PC-3 (cell line): ENCODE measurements around the gene MMD. TPM values are rescaled to one million over a fixed set of nuclear protein-coding genes. Genes with fewer than 3 reads are reported as not detected.

Source experiments
- ATAC-seq: fragments of 200-7000 bp; cut with Tn5 transposase; 2 replicates; pipeline ENCODE4 v1.9.1; 2020; ENCODE audit warnings: mild to moderate bottlenecking, moderate library complexity
- BruUV-seq: library from RNA; stranded (reverse); fragments of 400-500 nt; replicated peaks from 2 replicates; lab custom pipeline; 2021; lab: Mats Ljungman, UMichigan
- CTCF ChIA-PET: fragments of 300-600 bp; sonication (Branson Sonifier 250); formaldehyde crosslinking; loops from one replicate; lab custom pipeline; 2022; ENCODE audit warnings: antibody characterized with exemption; lab: Charles Lee
- POLR2A ChIA-PET: fragments of 300-600 bp; sonication (Branson Sonifier 250); formaldehyde crosslinking; loops from one replicate; lab custom pipeline; 2022; ENCODE audit warnings: antibody characterized with exemption; ENCODE audit not compliant: unreplicated experiment; lab: Charles Lee
- DNase-seq: peaks from one replicate; pipeline ENCODE4 v3.0.0-alpha.2; 2015
- H2AFZ ChIP-seq: fragments of 300-600 bp; sonication (generic); 2 replicates; pipeline ENCODE4 v1.6.0; 2016; ENCODE audit warnings: antibody characterized with exemption, low read length
- H3F3A ChIP-seq: fragments of 300-600 bp; sonication (generic); one replicate; pipeline ENCODE4 v1.6.0; 2017; ENCODE audit warnings: antibody characterized with exemption, low read length, control low read depth, mild to moderate bottlenecking; ENCODE audit not compliant: unreplicated experiment
- H3K27ac ChIP-seq: fragments of 300-600 bp; sonication (generic); 2 replicates; pipeline ENCODE4 v1.5.1; 2016; ENCODE audit warnings: mild to moderate bottlenecking, low read length
- H3K27me3 ChIP-seq: fragments of 300-600 bp; sonication (generic); 2 replicates; pipeline ENCODE4 v1.6.1; 2016; ENCODE audit warnings: low read length, mixed read lengths
- H3K36me3 ChIP-seq: fragments of 300-600 bp; sonication (generic); 2 replicates; pipeline ENCODE4 v1.6.1; 2016; ENCODE audit warnings: low read depth, mixed run types, low read length, mixed read lengths
- H3K4me1 ChIP-seq: fragments of 300-600 bp; sonication (generic); 2 replicates; pipeline ENCODE4 v1.5.1; 2016; ENCODE audit warnings: low read length; ENCODE audit not compliant: insufficient read depth
- H3K4me2 ChIP-seq: fragments of 300-600 bp; sonication (generic); 2 replicates; pipeline ENCODE4 v1.6.0; 2016; ENCODE audit warnings: low read length
- H3K4me3 ChIP-seq: fragments of 300-600 bp; sonication (generic); 2 replicates; pipeline ENCODE4 v1.5.1; 2016; ENCODE audit warnings: mild to moderate bottlenecking, low read length, mixed read lengths
- H3K79me2 ChIP-seq: fragments of 300-600 bp; sonication (generic); 2 replicates; pipeline ENCODE4 v1.6.1; 2017; ENCODE audit warnings: low read length, mixed read lengths
- H3K9ac ChIP-seq: fragments of 300-600 bp; sonication (generic); 2 replicates; pipeline ENCODE4 v1.6.0; 2016; ENCODE audit warnings: mild to moderate bottlenecking, low read length
- H3K9me2 ChIP-seq: fragments of 300-600 bp; sonication (generic); replicated peaks from 2 replicates; pipeline ENCODE4 v1.6.1; 2016; ENCODE audit warnings: mixed run types, low read length, mixed read lengths
- H3K9me3 ChIP-seq: fragments of 300-600 bp; sonication (generic); 2 replicates; pipeline ENCODE4 v1.6.1; 2016; ENCODE audit warnings: low read length, mixed read lengths
- H4K20me1 ChIP-seq: fragments of 300-600 bp; sonication (generic); 2 replicates; pipeline ENCODE4 v1.6.1; 2016; ENCODE audit warnings: low read length, mixed read lengths
- EZH2 ChIP-seq: fragments of 300-600 bp; sonication (generic); IDR thresholded peaks from one replicate; pipeline ENCODE4 v1.6.1; 2017; ENCODE audit warnings: antibody characterized with exemption, mild to moderate bottlenecking, low read length; ENCODE audit not compliant: unreplicated experiment
- EZH2phosphoT487 ChIP-seq: fragments of 300-600 bp; sonication (generic); IDR thresholded peaks from 2 replicates; pipeline ENCODE4 v1.6.1; 2018; ENCODE audit warnings: mild to moderate bottlenecking, antibody characterized with exemption, low read length, borderline replicate concordance
- intact Hi-C: fragments of 100-400 bp; cut with micrococcal nuclease; formaldehyde crosslinking; loops from 2 replicates; pipeline ENCODE4 v1.9.0; 2023
- total RNA-seq: library from RNA; depleted of rRNA; stranded (reverse); fragments of >200 nt; gene quantifications from 2 replicates; pipeline ENCODE4 v1.2.3, GENCODE V29; 2014
- TF ChIP-seq, protein P1 (sequence below): fragments of 300-600 bp; sonication (generic); conservative IDR thresholded peaks from 2 replicates; pipeline ENCODE4 v1.5.1; 2017; ENCODE audit warnings: antibody characterized with exemption, low read depth, mild to moderate bottlenecking, low read length

MMD gene
- total RNA-seq, 1 experiment from 2014 or later = 24.1 TPM

- DNase-seq = peak; percentile 45
- no peaks in the 10 kb centered on the region for H3K9me3 ChIP-seq
- H3K4me1 ChIP-seq = peaks cover 44% of the 10 kb centered on the region
- CTCF ChIA-PET = interaction anchor here (0.6 kb wide), 1 partner anchor 27 kb away, joined by 3 read pairs; no protein-coding TSS in a partner anchor
- TF ChIP-seq EZH2phosphoT487 = no peak
- TF ChIP-seq, protein P1, sequence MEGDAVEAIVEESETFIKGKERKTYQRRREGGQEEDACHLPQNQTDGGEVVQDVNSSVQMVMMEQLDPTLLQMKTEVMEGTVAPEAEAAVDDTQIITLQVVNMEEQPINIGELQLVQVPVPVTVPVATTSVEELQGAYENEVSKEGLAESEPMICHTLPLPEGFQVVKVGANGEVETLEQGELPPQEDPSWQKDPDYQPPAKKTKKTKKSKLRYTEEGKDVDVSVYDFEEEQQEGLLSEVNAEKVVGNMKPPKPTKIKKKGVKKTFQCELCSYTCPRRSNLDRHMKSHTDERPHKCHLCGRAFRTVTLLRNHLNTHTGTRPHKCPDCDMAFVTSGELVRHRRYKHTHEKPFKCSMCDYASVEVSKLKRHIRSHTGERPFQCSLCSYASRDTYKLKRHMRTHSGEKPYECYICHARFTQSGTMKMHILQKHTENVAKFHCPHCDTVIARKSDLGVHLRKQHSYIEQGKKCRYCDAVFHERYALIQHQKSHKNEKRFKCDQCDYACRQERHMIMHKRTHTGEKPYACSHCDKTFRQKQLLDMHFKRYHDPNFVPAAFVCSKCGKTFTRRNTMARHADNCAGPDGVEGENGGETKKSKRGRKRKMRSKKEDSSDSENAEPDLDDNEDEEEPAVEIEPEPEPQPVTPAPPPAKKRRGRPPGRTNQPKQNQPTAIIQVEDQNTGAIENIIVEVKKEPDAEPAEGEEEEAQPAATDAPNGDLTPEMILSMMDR = no peak
- TF ChIP-seq EZH2 = no peak
- H3K9me2 ChIP-seq = no peaks in the 10 kb centered on the region
- H3K9ac ChIP-seq = no peak overlapping the region
- BruUV-seq = no TSS peak
- no peak overlapping the region for H2AFZ ChIP-seq
- no peak overlapping the region for H3K4me3 ChIP-seq
- POLR2A ChIA-PET = no interaction called here
- no peaks in the 10 kb centered on the region for H3K79me2 ChIP-seq
- ATAC-seq = no peak
- H3K27ac ChIP-seq = no peak overlapping the region
- no peaks in the 10 kb centered on the region; the same call in 1 of the 2 replicates for H3K27me3 ChIP-seq
- peaks cover 6% of the 10 kb centered on the region for H3F3A ChIP-seq
- no peaks in the 10 kb centered on the region for H3K36me3 ChIP-seq
- intact Hi-C loops = loop anchor here (10.0 kb wide), 1 partner anchor 266 kb away; no protein-coding TSS in a partner anchor
- H4K20me1 ChIP-seq = no peaks in the 10 kb centered on the region
- no peak overlapping the region for H3K4me2 ChIP-seq
Observed at GRCh38 chr17:55430541-55431288, 9.1 kb upstream of the MMD start.

DNA sequence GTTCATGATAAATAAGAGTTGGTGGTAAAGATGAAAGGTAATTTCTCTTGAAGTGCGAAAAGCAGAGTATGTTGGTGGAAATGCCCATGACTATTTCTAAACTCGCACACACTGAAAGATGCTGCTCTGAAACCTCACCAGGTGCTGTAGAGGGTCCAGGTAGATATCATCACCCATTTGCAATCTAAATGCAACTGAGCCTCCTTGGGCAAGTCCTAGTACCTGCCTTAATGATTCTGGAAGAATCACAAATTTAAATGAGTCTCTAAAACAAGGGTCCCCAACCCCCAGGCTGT, 5.9 kb upstream of the MMD start:
- intact Hi-C loops = no loop called here
- no peak overlapping the region for H3K27ac ChIP-seq
- H3K4me3 ChIP-seq = no peak overlapping the region
- H3F3A ChIP-seq = peaks cover 2% of the 10 kb centered on the region
- TF ChIP-seq EZH2 (no peak), EZH2phosphoT487 (no peak)
- TF ChIP-seq, protein P1 = no peak
- H3K36me3 ChIP-seq = no peaks in the 10 kb centered on the region
- no peaks in the 10 kb centered on the region for H3K9me3 ChIP-seq
- no peaks in the 10 kb centered on the region for H4K20me1 ChIP-seq
- peaks cover 14% of the 10 kb centered on the region for H3K27me3 ChIP-seq
- H3K9ac ChIP-seq = no peak overlapping the region
- BruUV-seq = no TSS peak
- H3K4me1 ChIP-seq = peaks cover 20% of the 10 kb centered on the region
- ChIA-PET CTCF (no interaction called here), POLR2A (no interaction called here)
- no peaks in the 10 kb centered on the region for H3K79me2 ChIP-seq
- no peak for ATAC-seq
- no peaks in the 10 kb centered on the region for H3K9me2 ChIP-seq
- H3K4me2 ChIP-seq = no peak overlapping the region
- H2AFZ ChIP-seq = no peak overlapping the region
- DNase-seq = no peak

DNA sequence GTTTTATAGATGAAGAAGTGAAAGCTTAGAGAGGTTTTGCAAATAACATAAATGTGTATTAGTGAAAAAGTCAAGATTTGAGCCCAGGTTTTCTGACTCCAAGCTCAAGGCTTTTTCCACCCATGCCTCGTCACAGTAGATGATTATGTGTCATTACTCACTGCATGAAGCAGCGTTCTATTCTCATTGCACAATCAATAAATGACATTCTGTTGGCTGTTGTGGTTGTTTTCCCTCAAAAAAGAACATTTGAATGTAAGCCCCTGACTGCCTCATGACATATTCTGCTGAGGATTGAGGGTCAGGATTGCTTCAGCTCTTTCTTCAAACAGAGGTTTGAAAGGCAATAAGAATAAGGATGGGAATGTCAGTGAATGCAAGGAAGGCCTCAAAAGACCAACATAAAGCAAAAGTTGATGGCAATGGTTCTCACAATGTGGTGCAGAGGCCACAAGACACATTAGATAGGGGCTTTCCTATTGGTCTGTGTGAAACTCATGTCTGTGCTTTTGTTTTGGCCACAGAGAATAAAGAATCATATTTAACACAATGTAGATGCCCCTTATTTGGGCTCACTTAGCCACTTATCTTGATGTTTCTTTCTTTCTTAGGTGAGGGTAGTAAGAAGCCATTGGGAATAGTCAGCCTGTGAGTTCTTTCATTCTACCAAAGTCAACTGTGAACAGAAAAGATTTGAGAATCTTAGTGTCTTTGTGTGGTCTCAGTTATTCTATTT, 5.4 kb upstream of the MMD start:
- CTCF ChIA-PET = no interaction called here
- no peaks in the 10 kb centered on the region for H3F3A ChIP-seq

More for the DNA sequence above, 5.4 kb upstream of the MMD start:
- Histone ChIP-seq H3K36me3 (no peaks in the 10 kb centered on the region), H2AFZ (no peak overlapping the region), H3K79me2 (no peaks in the 10 kb centered on the region), H3K9me3 (no peaks in the 10 kb centered on the region), H3K4me3 (no peak overlapping the region), H3K4me2 (no peak overlapping the region), H4K20me1 (no peaks in the 10 kb centered on the region), H3K4me1 (peaks cover 19% of the 10 kb centered on the region), H3K9ac (no peak overlapping the region), H3K9me2 (no peaks in the 10 kb centered on the region), H3K27me3 (peaks cover 14% of the 10 kb centered on the region), H3K27ac (no peak overlapping the region)
- DNase-seq (peak; percentile 49), ATAC-seq (no peak)
- intact Hi-C loops = no loop called here
- POLR2A ChIA-PET = no interaction called here
- TF ChIP-seq EZH2phosphoT487 (no peak), EZH2 (no peak)
- TF ChIP-seq, protein P1 = no peak
- no TSS peak for BruUV-seq
